Uterus (tissue), 4 donors: Measurements from ENCODE around the gene LIG1. TPM values are rescaled to one million over a fixed set of nuclear protein-coding genes. Genes with fewer than 3 reads are reported as not detected.
"Not testable (repeated sequence)": the region's sequence is repeated elsewhere in the genome, so short reads cannot be mapped to it uniquely, and the experiment has no call there.

Experiments used
- DNase-seq, 2 donors: peaks; one replicate each; pipeline ENCODE4 v3.0.0-alpha.2; 2019 to 2020
- H3K27ac ChIP-seq, 2 donors: fragments of 200-600 bp; sonication (generic); 1 replicate in 1 of 2; 2 replicates in 1 of 2; pipeline ENCODE4 v1.5.1; 2016 to 2018
- H3K27me3 ChIP-seq, 2 donors: fragments of 200-600 bp; sonication (generic); one replicate each; pipeline ENCODE4 v1.5.1; 2018 to 2019; ENCODE audit warnings: control low read depth in 1 of 2
- H3K36me3 ChIP-seq, 2 donors: fragments of 200-600 bp; sonication (generic); one replicate each; pipeline ENCODE4 v1.5.1; 2019; ENCODE audit warnings: control low read depth in 1 of 2
- H3K4me1 ChIP-seq, 2 donors: fragments of 200-600 bp; sonication (generic); one replicate each; pipeline ENCODE4 v1.5.1; 2018 to 2019; ENCODE audit warnings: control low read depth in 1 of 2
- H3K4me3 ChIP-seq, 2 donors: fragments of 200-600 bp; sonication (generic); 1 replicate in 1 of 2; 2 replicates in 1 of 2; pipeline ENCODE4 v1.5.1; 2018 to 2019; ENCODE audit warnings: mild to moderate bottlenecking in 1 of 2
- H3K9me3 ChIP-seq, 2 donors: fragments of 200-600 bp; sonication (generic); one replicate each; pipeline ENCODE4 v1.5.1; 2019; ENCODE audit warnings: control low read depth in 1 of 2
- CTCF ChIP-seq, 4 experiments: fragments of 200-600 bp in 2 of 4; fragments of 450-650 bp in 2 of 4; sonication (generic) in 2 of 4; IDR thresholded peaks; one replicate each; pipeline ENCODE4 v1.5.1; 2016 to 2019; ENCODE audit warnings: antibody characterized with exemption in 4 of 4, mild to moderate bottlenecking in 2 of 4, moderate library complexity in 1 of 4
- POLR2A ChIP-seq, 2 donors: fragments of 450-650 bp; IDR thresholded peaks; one replicate each; pipeline ENCODE4 v1.6.1; 2016; ENCODE audit warnings: antibody characterized with exemption in 2 of 2, mild to moderate bottlenecking in 1 of 2, moderate library complexity in 1 of 2
- intact Hi-C: fragments of 100-400 bp; cut with DNase I; formaldehyde crosslinking; loops from one replicate; pipeline ENCODE4 v1.15.1; 2023; ENCODE audit warnings: low total_unique reads
- total RNA-seq, 4 donors: library from RNA; depleted of rRNA in 3 of 4; stranded (reverse); fragments of >200 nt in 3 of 4; gene quantifications; one replicate each; pipeline versions ENCODE4 v1.1.0 to v1.2.4, GENCODE V29; 2014 to 2023
- donor health status: DM: yes; HTN: yes; CAD: no.

LIG1 gene
- total RNA-seq, 4 donors from 2014 or later: 5.9 to 96.1 (median 28.1) TPM

DNA sequence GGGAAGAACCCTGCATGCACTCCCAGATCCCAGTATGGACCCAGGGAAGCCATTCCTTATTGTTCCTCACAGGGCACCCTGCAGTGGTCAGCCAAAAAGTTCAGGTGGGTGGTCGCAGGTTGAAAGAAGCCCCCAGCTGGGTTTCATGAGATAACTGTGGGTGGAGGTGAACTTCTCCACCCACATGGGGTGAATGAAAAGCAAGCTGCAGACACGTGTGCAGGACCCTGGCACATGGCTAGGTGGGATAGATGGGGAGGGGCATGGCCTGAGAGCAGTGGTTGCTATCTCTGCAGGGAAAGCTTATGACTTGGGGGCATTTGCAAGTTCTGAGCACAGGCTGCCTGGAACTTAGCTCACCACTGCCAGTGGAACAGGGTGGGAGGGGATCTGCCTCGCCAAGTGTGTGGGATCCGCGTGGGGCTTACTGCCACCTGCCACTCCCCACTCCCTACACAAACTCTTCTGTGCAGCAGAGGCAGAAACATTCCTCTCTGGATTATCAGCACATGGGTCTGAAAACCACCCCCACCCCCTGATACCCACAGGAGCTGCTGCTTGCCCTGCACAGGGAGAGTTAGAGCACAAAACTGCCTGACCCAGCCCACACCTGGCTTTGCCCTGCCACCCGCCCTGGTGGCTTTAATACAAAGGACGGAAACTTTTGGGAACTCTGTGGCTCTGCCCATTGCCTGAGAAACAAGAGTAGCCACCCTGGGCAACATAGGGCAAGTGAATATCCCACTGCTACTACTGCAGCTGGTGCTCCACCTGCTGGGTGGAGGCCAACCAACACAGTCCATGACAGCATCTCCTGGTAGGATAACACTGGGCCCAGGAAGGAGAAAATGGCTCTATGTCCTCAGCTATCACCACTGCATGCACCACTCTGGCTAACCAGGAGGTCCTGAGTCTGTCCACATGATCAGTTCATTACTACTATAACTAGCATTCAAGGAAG is 84.0 kb downstream of the LIG1 start:
- H3K36me3 ChIP-seq: no peaks in the 10 kb centered on the region
- no peaks in the 10 kb centered on the region for H3K27me3 ChIP-seq
- no peak for DNase-seq
- H3K27ac ChIP-seq: no peak overlapping the region
- no peaks in the 10 kb centered on the region for H3K4me1 ChIP-seq
- H3K9me3 ChIP-seq: no peaks in the 10 kb centered on the region
- TF ChIP-seq CTCF (IDR thresholded peaks at IDR 0.05): no peak
- no peak for TF ChIP-seq POLR2A (IDR thresholded peaks at IDR 0.05)
- H3K4me3 ChIP-seq: no peak overlapping the region
- intact Hi-C loops: no loop called here

DNA sequence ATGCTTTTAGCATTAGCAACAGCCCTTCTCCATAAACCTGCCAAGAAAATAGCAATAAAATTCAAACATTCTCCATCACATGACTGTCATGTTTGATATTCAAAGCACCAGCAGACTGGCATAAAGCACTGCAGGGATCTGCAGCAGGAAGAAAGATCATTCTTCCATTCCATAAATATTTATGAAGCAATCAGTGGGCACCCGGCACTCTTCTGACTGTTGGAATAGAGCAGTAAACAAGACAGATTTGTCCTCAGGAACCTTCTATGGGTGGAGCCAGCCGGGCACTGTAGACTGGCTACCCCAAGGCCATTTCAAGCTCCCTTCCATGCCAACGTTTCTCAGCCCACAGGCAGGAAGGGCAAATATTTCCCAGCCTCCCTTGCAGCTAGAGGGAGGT is 85.1 kb downstream of the LIG1 start:
- Histone ChIP-seq H3K4me1 (no peaks in the 10 kb centered on the region), H3K27ac (no peak overlapping the region), H3K9me3 (no peaks in the 10 kb centered on the region), H3K4me3 (no peak overlapping the region), H3K36me3 (no peaks in the 10 kb centered on the region), H3K27me3 (no peaks in the 10 kb centered on the region)
- intact Hi-C loops: no loop called here
- DNase-seq: no peak
- no peak for TF ChIP-seq POLR2A (IDR thresholded peaks at IDR 0.05)
- TF ChIP-seq CTCF (IDR thresholded peaks at IDR 0.05): no peak

GRCh38 chr19:48081106-48081505 is 89.0 kb downstream of the LIG1 start:
- no peak overlapping the region for H3K4me3 ChIP-seq
- TF ChIP-seq CTCF (IDR thresholded peaks at IDR 0.05): no peak
- no peak for TF ChIP-seq POLR2A (IDR thresholded peaks at IDR 0.05)
- H3K27me3 ChIP-seq: no peaks in the 10 kb centered on the region
- H3K27ac ChIP-seq: no peak overlapping the region
- H3K4me1 ChIP-seq: no peaks in the 10 kb centered on the region
- DNase-seq: no peak
- intact Hi-C loops: no loop called here
- H3K36me3 ChIP-seq: no peaks in the 10 kb centered on the region
- no peaks in the 10 kb centered on the region for H3K9me3 ChIP-seq

- intact Hi-C loops, H3K9me3 ChIP-seq, H3K27me3 ChIP-seq, DNase-seq, H3K4me1 ChIP-seq, H3K4me3 ChIP-seq, H3K36me3 ChIP-seq, H3K27ac ChIP-seq: not testable (repeated sequence)
These were observed 99.9 kb downstream of the LIG1 start for GRCh38 chr19:48070177-48070769.

GRCh38 chr19:48069435-48069834 is 100.7 kb downstream of the LIG1 start:
- no peak for TF ChIP-seq CTCF (IDR thresholded peaks at IDR 0.05)
- TF ChIP-seq POLR2A (IDR thresholded peaks at IDR 0.05): no peak
- Histone ChIP-seq H3K27me3 (no peaks in the 10 kb centered on the region), H3K36me3 (no peaks in the 10 kb centered on the region), H3K4me3 (no peak overlapping the region), H3K4me1 (no peaks in the 10 kb centered on the region), H3K27ac (no peak overlapping the region), H3K9me3 (no peaks in the 10 kb centered on the region)
- no peak for DNase-seq
- intact Hi-C loops: no loop called here

Other genes with a start within 250 kb of the LIG1 start
- gene BSPH1, start 178.2 kb downstream of the LIG1 start, total RNA-seq: not detected
- gene ELSPBP1, start 175.7 kb downstream of the LIG1 start, total RNA-seq: not detected
- gene CABP5, start 126.3 kb downstream of the LIG1 start, total RNA-seq: not detected
- 10 to 100 TPM in 1 of 4 donors, 1 to 10 TPM in 3; 2.1 to 15.6 (median 5.3) TPM for gene PLA2G4C, start 59.5 kb downstream of the LIG1 start, total RNA-seq
- 10 to 100 TPM in 1 of 4 donors, 1 to 10 TPM in 2, under 1 TPM in 1; 0.59 to 13.2 (median 4.2) TPM for gene ZSWIM9, start 336 bp upstream of the LIG1 start, total RNA-seq
- gene CARD8, start 85.6 kb upstream of the LIG1 start, total RNA-seq: 10 to 100 TPM; 18.8 to 80.2 (median 53.0) TPM
- gene ZNF114, start 99.7 kb upstream of the LIG1 start, total RNA-seq: 10 to 100 TPM in 1 of 4 donors, 1 to 10 TPM in 1, under 1 TPM in 1, not detected in 1; under 0.01 to 15.3 (median 2.0) TPM
- 100 to 1,000 TPM in 1 of 4 donors, 10 to 100 TPM in 3; 23.8 to 147 (median 45.2) TPM for gene EMP3, start 155.2 kb upstream of the LIG1 start, total RNA-seq
- 1 to 10 TPM in 3 of 4 donors, under 1 TPM in 1; 0.88 to 6.7 (median 5.8) TPM for gene TMEM143, start 193.6 kb upstream of the LIG1 start, total RNA-seq
- gene SYNGR4, start 194.0 kb upstream of the LIG1 start, total RNA-seq: not detected
- 100 to 1,000 TPM in 2 of 4 donors, 10 to 100 TPM in 2; 58.5 to 137 (median 89.3) TPM for gene KDELR1, start 221.2 kb upstream of the LIG1 start, total RNA-seq
- 1 to 10 TPM in 1 of 4 donors, under 1 TPM in 2, not detected in 1; under 0.01 to 2.4 (median 0.21) TPM for gene GRIN2D, start 223.3 kb upstream of the LIG1 start, total RNA-seq